NCI-H2081 treated with DMSO at 0.1 percent for 48 hours (cell line): ENCODE results near the gene MRE11.
"Not testable (repeated sequence)": the region's sequence is repeated elsewhere in the genome, so short reads cannot be mapped to it uniquely, and the experiment has no call there.

ENCODE experiments used
- DNase-seq: peaks from one replicate; lab custom pipeline; 2025; lab: John Stamatoyannopoulos, UW

MRE11 gene

DNA sequence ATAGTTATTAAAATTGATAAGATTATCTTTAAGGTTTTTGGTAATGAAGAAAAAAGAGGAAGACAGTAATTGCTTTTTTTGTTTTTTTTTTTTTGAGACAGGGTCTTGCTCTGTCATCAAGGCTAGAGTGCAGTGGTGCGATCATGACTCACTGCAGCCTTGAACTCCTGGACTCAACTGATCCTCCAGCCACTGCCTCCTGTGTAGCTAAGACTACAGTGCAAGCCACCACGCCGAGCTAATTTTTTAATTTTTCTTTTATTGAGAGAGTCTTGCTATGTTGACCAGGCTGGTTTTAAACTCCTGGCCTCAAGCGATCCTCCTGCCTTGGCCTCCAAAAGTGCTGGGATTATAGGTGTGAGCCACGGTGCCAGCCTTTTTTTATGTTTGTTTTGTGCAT lies 12.9 kb upstream of the MRE11 start:
- DNase-seq, result not testable (repeated sequence)

DNA sequence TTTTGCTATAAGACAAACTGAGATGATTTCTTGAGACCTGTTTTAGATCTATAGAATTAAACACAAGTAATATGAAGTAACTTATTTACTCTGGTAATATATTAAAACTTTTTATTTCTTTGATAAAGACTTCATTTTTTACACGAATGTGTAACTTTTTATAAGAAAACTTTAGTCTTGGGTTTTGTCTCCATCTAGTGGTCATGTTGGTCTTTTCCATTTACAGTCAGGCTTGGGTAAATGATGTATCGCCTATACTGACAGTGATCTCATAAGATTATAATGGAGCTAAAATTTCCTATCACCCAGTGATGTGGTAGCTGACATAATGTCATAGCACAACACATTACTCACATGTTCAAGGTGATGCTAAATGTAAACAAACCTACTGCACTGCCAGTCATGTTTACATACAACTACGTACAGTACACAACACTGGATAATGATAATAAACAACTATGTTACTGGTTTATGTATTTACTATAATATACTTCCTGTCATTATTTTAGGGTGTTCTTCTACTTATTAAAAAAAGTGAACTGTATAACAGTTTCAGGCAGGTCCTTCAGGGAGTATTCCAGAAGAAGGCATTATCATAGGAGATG lies 11.1 kb upstream of the MRE11 start:
- DNase-seq, result no peak

DNA sequence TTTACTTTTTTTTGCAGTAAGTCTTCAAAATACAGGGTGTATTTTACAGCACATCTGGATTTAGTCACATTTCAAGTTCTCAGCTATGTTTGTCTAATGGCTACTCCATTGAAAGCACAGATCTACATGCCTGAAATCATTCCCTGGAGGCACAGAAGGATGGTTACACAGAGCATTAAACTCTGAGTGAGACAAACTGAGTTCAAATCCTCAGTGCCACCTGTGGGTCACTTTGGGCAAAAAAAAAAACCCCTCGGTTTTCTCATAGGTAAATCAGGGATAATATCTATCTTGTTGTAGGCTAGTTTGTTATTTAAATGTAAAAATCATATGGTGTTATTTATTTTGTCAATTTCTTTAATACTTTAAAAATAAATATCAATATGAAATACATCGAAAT lies 7.9 kb upstream of the MRE11 start:
- DNase-seq, result no peak

DNA sequence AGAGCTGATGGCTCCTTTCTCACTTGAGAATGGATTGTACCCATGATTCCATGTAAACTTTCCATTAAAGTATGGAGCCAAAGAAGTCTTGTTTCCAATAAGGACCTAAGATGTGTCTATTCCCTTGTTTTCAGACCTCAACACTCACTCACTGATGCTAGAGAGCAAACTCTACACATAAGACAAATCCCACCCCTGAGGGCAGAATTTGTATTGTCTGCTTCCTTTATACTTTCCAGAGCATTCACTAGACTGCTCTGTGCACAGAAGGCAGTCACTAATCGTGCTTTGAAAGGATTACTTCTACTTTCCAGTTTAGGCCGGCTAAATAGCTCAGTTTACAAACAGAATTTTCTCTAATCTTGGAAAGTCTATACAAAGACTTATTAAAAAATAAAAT lies 6.5 kb upstream of the MRE11 start:
- no peak for DNase-seq

DNA sequence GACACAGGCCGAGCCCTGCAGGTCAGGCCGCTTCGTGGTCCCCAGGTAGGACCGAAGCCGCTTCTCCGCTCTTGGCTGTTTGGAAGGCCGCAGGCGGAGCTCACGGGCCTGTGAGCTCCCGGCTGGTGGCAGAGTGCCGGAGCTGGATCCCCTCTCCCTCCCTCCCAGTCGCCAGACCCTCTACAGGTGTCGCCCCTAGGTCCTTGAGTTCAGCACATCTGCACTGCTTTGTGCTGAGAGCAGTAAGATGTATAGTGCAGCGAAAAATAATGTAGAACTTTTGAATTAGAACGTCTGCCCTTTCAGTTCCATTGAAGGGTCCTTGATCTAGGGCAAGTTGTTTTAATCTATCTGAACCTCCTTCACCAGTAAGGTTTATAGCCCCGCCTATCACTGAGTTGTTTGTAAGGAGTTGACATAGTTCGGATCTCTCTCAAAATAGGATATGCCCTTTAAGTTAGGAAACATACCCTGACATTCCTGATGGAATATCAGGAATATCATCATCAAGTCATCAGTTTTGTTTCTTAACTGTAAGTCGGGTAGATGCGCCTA lies 559 bp upstream of the MRE11 start:
- DNase-seq, result no peak

DNA sequence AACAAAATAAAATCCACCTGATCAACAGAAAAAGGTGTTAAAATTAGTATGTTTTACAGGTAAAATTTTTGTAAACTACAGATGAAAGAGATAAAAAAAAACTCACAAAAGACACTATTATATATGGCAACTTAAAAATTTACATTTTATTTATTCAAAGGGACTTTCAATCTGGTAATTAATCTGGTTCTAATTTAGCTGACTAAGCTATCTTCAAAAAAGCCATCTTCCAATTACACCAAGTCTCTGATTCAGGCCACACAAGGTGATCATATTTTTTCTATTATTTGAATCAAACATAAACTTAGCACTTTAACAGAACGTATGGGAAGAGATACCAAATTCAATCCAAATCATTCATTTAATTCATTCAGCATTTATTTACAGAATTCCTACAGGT lies 7.6 kb downstream of the MRE11 start:
- no peak for DNase-seq

DNA sequence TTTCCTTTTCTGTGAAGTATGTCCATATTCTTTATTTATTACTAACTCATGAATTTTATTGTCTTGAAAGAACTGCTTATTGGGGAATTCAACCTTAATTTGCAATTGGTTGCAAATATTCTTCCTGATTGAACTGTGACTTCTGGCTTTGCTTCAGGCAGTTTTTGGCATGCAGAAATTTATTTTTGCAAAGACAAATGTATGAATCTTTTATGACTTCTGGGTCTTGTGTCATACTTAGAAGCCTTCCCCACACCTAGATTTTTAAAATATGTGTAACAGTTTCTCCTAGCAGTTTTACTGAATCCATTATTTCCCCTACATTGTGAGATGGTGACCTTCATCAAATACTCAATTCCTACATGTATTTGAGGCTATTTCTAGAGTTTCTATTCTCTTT lies 12.3 kb downstream of the MRE11 start:
- no peak for DNase-seq

DNA sequence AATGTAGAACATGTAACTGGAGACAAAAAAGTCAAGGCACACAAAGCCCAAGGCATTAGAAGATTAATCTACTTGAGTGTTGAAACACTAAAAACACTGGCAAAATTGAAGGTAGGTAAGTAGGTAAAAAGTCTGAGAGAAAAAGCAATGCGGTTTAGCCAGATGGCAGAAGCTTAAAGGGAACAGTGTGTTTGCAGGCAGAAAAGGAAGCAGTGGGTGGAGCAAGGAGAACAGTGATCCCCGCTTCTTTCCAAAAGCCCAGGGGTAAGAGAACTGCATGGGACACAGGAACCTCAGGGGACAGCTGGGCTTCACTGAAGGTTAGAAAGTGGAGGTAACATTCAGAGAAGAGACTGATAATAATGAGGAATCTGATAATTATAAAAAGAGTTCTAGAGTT lies 16.0 kb downstream of the MRE11 start:
- no peak for DNase-seq

DNA sequence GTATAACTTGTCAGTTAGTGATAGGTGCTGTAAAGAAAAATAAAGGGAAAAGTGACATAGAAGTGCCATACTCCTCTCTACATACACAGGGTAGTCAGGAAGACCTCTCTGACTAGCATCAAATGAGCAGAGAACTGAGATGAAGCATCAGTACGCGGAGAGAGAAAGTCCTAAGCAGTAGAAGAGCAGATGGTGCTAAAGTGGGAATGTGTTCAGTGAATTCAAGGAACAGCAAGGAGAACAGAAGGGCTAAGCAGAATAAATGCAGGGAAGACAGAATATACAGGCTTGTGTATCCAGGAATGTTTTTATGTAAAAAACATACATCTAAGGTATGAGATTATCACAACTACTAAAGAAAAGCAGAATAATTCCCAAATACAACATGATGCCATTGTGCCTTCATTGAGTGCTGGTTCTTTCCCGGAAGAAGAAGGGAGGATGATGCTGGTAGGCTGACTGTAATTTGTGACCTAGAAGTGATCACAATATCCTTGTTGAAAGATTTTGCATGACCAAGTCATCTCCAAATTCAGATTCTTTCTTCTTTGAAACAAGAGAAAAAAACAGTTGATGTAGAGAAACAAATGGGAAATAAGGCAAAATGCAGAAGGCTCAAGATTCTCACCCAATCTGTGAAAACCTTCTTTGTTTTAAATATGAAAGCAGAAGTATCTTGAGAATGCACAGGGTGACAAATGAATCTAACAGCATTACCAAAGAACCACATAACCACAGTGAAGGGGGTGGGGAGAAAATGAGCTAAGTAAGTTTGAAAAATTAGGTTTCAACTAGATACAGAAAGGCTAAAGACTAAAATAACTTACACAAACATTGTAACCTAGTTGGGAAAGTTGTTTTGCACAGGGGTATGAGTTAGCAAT lies 20.5 kb downstream of the MRE11 start:
- DNase-seq, result no peak

DNA sequence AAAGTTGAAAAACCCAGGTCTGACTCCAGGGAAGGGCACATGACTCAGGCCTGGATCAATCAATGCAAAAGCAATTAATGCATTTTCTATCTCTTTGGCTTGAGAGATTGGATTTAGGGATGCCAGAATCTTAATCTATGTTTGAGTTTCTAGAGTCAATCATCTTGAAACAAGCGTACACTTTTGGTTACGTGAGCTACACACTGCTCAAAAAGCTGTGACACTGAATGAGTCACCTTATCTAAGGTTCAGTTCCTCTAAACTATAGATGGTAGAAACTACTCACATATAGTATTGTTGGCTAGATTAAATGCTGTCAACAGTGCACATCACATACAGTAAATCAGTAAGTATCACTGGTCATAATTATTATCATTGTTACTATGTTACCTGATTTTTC lies 24.2 kb downstream of the MRE11 start:
- no peak for DNase-seq

DNA sequence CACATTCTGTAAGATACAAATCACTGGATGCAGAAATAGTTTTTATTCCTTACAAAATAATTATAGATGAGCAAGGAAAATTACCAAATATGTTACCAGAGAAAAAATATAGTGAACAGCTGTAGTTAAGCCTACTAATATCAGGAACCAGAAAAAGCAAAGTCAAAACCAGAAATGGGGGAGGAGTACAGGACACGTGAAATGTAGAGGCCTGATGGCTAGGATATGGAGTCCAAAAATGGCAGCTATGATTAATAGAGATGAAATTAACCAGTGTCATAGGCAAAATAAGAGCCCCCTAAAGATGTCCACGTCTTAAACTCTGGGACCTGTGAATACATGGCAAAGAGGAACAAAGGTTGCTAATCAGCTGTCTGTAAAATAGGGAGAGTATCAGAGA lies 34.1 kb downstream of the MRE11 start:
- DNase-seq, result no peak

DNA sequence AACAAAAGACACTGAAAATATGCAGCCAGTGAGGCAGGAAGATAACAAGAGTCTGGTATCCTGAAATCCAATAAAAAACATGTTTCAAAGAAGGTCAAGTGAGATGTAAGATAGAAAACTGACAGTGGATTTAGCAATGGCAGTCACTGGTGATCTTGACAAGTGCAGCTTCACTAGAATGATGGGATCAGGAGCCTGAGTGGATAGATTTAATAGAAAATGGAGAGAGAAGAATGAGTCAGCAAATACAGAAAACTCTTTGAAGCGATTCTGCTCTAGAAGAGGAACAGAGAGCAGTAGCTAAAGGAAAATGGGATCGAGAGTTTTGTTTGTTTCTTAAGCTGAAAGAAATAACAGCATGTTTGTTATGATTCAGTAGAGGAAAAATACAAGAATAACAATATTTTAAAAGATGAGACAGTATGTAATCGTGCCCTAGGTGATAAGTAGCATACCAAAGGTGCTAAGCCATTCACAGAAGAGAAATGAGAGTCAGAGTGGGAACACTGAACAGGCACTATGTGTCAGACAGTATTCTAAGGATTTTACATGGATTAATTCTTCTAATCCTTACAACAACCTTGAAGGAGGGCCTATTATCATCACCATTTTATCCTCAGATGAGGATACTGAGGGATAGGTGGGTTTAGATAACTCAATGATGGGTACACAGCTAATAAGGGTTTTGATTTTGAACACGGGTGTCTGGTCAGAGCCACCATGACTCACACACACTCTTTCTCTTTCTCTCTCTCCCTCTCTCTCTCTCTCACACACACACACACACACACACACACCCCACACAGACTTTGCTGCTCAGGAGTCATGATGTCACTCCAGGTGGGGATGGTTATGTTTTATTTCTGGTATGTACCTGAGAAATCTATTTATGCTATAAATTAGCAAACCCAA lies 36.3 kb downstream of the MRE11 start:
- no peak for DNase-seq

DNA sequence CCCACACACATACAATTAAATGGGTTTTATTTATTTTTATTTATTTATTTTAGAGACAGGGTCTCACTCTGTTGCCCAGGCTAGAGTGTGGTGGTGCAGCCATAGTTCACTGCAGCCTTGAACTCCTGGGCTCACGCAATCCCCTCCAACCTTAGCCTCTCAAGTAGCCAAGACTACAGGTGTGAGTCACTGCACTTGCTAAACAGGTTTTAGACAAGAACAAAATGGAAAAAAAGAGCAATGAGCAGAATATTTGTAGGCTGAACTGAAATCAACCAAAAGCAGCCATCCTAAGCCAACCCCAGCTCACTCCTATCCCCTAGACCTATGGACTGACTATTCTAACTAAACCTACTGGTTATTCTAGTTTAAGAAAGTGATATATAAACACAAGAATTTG lies 37.8 kb downstream of the MRE11 start:
- DNase-seq, result no peak

DNA sequence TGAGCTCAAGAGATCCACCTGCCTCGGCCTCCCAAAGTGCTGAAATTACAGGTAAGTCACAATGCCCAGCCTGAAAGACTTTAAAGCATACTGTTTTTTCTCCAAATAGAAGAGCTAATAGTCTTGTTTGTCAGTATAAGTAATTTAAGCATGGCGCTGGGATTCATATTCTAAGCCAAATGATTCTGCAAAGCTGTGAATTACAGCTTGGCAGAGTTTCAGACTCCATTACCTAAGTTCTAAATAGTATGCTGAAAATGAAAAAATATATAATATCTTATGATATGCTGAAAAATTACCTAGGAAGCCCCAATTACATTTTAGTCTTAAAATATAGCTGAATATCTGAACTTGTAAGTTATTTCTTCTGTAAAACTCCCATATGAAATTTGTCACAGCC lies 39.3 kb downstream of the MRE11 start:
- no peak for DNase-seq

DNA sequence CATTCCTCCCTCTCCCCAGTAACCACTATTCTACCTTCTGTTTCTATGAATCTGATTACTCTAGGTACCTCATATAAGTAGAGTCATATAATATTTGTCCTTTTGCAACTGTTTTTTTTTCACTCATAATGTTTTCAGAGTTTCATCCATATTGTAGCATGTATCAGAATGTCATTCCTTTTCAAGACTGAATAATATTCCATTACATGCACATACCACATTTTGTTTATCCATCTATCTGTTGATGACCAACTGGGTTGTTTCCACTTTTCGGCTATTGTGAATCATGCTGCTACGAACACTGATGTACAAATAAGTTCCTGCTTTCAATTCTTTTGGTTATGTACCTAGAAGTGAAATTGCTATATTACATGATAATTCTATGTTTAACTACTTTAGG lies 40.7 kb downstream of the MRE11 start:
- DNase-seq, result no peak

DNA sequence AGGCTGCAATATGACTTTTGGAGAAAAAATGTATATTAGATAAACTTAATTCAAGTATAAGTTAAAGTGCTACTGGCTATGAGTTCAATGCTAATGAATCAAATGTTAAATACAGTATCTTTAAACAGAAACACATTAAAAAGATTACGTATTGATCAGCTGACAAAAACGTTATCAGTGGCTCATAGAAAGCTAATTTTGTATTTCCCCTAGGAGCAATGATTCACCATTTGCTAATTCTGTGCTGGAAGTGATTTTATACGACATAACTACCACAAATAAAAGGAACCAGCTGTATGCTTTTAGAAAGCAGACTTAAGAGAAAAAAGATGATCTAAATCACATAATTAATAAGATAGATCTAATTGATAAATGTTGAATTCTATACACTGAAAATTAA lies 43.6 kb downstream of the MRE11 start:
- no peak for DNase-seq

DNA sequence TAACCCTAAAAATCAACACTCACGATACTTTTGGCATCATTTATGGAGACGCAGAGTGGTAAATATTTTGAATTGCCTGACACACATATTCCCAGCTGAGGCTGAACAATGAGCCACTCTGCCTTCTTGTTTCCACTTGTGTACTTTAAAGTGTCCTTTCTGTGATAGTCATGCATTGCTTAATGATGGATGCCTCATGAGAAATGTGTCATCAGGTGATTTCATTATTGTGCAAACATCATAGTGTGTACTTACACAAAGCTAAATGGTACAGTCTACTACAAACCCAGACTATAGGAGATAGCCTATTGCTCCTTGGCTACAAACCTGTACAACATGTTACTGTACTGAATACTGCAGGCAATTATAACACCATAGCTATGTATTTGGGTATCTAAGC lies 44.2 kb downstream of the MRE11 start:
- DNase-seq, result no peak

DNA sequence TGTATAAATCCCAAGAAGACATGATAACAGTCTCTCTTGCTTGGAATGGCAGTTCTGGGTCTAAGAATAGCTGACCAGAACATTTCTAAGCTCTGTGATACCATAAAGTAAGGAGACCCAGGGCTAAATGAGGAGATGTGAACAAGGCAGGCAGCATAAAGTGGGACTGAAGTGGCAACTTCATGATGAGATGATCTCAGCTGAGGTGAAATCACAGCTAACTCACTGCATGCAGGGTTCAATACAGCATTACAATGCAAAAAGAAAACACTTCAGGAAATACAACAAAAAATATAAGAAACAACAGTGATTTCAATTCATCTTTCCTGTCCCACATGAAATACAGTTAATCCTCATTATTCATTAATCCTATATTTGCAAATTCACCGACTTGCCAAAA lies 44.6 kb downstream of the MRE11 start:
- no peak for DNase-seq

DNA sequence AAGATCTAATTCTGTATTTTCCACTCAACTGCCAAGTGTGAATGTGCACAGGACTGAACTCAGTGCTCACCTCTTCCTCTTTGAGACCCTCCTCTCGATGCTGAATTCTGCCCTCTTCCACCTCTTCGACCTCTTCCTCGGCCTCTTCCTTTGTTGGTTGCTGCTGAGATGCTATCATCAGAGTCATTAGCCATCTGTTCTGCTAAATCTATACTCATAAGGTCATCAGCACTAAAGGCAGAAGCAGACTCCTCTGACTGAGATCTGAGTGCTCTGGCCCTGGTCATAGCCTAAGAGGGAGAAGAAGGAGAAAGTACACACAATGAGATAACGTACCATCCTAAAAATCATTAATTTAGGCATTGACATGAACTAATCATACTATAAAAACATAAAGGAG lies 46.5 kb downstream of the MRE11 start:
- no peak for DNase-seq

DNA sequence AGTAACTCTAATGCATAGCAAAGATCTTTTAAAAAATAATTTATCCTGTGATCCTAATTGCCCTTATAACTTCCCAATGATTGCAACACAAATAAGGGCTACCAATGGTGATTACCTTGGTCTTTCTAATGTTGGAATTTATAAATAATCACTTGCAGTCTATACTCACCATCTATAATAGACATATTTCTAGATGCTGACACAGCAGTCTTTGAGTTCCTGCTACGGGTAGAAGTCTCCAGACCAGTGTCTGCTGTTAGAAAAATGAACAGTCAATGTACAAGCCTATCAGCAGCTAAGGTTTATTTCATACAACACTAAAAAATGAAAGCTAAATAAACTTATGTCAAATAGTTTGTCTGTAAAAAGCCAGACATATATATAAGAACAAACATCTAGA lies 48.0 kb downstream of the MRE11 start:
- DNase-seq, result no peak

DNA sequence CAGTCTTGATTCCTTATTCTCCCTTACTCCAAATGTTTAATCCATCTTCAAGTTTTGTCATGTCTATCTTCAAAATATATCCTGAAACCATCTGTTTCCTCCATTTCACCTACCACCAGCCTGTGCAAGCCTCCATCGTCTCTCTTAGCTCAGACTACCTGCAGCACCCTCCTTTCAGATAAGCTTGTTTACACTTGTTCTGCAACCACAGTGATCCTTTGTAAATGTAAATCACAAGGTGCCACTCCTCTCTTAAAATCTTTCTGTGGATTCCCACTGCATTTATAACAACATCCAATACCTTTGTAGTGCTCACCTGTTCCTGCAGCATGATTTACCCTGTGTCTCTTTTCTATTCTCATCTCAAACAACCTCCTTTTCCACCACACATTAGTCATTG lies 60.6 kb downstream of the MRE11 start:
- no peak for DNase-seq

DNA sequence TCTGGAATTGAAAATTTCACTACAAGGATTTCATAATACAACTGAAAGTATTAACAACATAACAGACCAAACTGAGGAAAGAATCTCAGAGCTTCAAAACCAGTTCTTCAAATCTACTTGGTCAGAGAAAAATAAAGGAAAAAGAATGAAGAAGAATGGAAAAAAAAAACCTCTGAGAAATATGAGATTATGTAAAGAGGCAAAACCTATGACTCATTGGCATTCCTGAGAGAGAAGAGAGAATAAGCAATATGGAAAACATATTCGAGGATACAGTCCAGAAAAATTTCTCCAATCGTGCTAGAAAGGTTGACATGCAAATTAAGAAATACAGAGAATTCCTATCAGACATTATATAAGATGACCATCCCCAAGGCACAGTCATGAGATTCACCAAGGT lies 69.0 kb downstream of the MRE11 start:
- no peak for DNase-seq

DNA sequence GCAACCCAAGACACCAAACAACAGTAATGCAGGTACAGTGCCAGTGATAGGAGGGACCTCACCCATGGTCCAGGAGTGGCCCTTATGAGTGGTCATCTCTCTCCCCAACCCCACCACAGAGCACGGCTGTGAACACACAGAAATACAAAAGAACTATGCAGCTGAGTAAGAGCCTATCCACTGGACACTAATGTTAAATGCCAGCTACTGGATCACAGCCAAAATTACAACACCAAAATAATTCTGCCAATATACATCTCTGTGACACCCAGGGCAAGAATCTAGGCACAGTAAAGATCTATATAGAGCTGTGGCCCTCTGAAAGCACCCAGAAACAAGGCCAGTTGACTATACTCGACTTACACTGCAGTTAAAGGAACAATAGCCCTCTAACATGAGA lies 69.6 kb downstream of the MRE11 start:
- no peak for DNase-seq
